GM19238 (cell line): ENCODE measurements around the gene QRFPR.
"Not testable (repeated sequence)": the region's sequence is repeated elsewhere in the genome, so short reads cannot be mapped to it uniquely, and the experiment has no call there.

Source experiments
- DNase-seq: peaks from one replicate; pipeline ENCODE4 v3.0.0; 2011; ENCODE audit warnings: low spot score; ENCODE audit not compliant: insufficient read length

The QRFPR gene

GRCh38 chr4:121380776-121381462 lies at the start of gene QRFPR:
Gene QRFPR, minus strand, starts transcription at chr4:121381018. Its CDS starts 371 bp downstream, at chr4:121380647.
- DNase-seq, result no peak

- no peak for DNase-seq
Observed at GRCh38 chr4:121428721-121429120, 47.9 kb upstream of the QRFPR start.

- DNase-seq, result no peak
Observed at GRCh38 chr4:121421594-121421993, 40.8 kb upstream of the QRFPR start.

- DNase-seq, result no peak
Observed at GRCh38 chr4:121411151-121411744, 30.4 kb upstream of the QRFPR start.

GRCh38 chr4:121408567-121408966 lies 27.7 kb upstream of the QRFPR start:
- DNase-seq, result not testable (repeated sequence)

GRCh38 chr4:121400632-121401031 lies 19.8 kb upstream of the QRFPR start:
- DNase-seq, result no peak

GRCh38 chr4:121397941-121398601 lies 17.3 kb upstream of the QRFPR start:
- no peak for DNase-seq

GRCh38 chr4:121397434-121397833 lies 16.6 kb upstream of the QRFPR start:
- no peak for DNase-seq

GRCh38 chr4:121392426-121393086 lies 11.7 kb upstream of the QRFPR start:
- DNase-seq, result no peak

GRCh38 chr4:121390335-121390734 lies 9.5 kb upstream of the QRFPR start:
- no peak for DNase-seq

GRCh38 chr4:121379276-121379675 lies 1.5 kb downstream of the QRFPR start:
- DNase-seq, result no peak

GRCh38 chr4:121377076-121377475 lies 3.7 kb downstream of the QRFPR start:
- no peak for DNase-seq

- no peak for DNase-seq
Observed at GRCh38 chr4:121376556-121376955, 4.3 kb downstream of the QRFPR start.

GRCh38 chr4:121376097-121376496 lies 4.7 kb downstream of the QRFPR start:
- DNase-seq, result no peak

- DNase-seq, result no peak
Observed at GRCh38 chr4:121375262-121375661, 5.6 kb downstream of the QRFPR start.

GRCh38 chr4:121373841-121374240 lies 7.0 kb downstream of the QRFPR start:
- DNase-seq, result no peak

- DNase-seq, result no peak
Observed at GRCh38 chr4:121370729-121371325, 10.0 kb downstream of the QRFPR start.

- no peak for DNase-seq
Observed at GRCh38 chr4:121360495-121360894, 20.3 kb downstream of the QRFPR start.

- DNase-seq, result no peak
Observed at GRCh38 chr4:121358473-121358872, 22.3 kb downstream of the QRFPR start.

- DNase-seq, result no peak
Observed at GRCh38 chr4:121353213-121353612, 27.6 kb downstream of the QRFPR start.

GRCh38 chr4:121344098-121344497 lies 36.7 kb downstream of the QRFPR start:
- no peak for DNase-seq

- no peak for DNase-seq
Observed at GRCh38 chr4:121340247-121340646, 40.6 kb downstream of the QRFPR start.
